Daoy (cell line): Measurements from ENCODE around the gene ARF3. TPM values are rescaled to one million over a fixed set of nuclear protein-coding genes. Genes with fewer than 3 reads are reported as not detected.

Experiments used
- DNase-seq: peaks from one replicate; pipeline ENCODE4 v3.0.0-alpha.2; 2015; ENCODE audit warnings: low read depth
- total RNA-seq: library from RNA; depleted of rRNA; stranded (reverse); fragments of >200 nt; shearing (Covaris generic); gene quantifications from 2 replicates; pipeline ENCODE4 v1.2.3, GENCODE V29; 2014; rRNA removed

The ARF3 gene
- total RNA-seq: 69.3 and 118 TPM in 2 replicates

GRCh38 chr12:48957141-48958048, at the start of gene ARF3:
Gene ARF3, minus strand, starts transcription at chr12:48957487. Its CDS starts 16,392 bp downstream, at chr12:48941095.
- DNase-seq: peak; percentile 98

- DNase-seq: no peak
Measured at GRCh38 chr12:49000346-49000745, 43.1 kb upstream of the ARF3 start.

GRCh38 chr12:48999371-49000131, 42.3 kb upstream of the ARF3 start, which contains the start of gene DDN:
Gene DDN, minus strand, starts transcription at chr12:48999375. Its CDS starts 88 bp downstream, at chr12:48999287.
- peak; percentile 76 for DNase-seq

GRCh38 chr12:48998497-48999353, 41.4 kb upstream of the ARF3 start:
- peak; percentile 63 for DNase-seq

GRCh38 chr12:48997719-48998496, 40.6 kb upstream of the ARF3 start:
- peak; percentile 58 for DNase-seq

- peak; percentile 83 for DNase-seq
Measured at GRCh38 chr12:48996794-48997718, 39.8 kb upstream of the ARF3 start.

GRCh38 chr12:48995086-48995879, 38.0 kb upstream of the ARF3 start:
- peak; percentile 87 for DNase-seq

GRCh38 chr12:48994224-48995085, 37.2 kb upstream of the ARF3 start:
- DNase-seq: no peak

- DNase-seq: no peak
Measured at GRCh38 chr12:48993787-48994186, 36.5 kb upstream of the ARF3 start.

- no peak for DNase-seq
Measured at GRCh38 chr12:48991247-48992050, 34.2 kb upstream of the ARF3 start.

- no peak for DNase-seq
Measured at GRCh38 chr12:48990552-48990951, 33.3 kb upstream of the ARF3 start.

GRCh38 chr12:48988030-48988649, 30.9 kb upstream of the ARF3 start:
- DNase-seq: no peak

GRCh38 chr12:48986720-48987291, 29.5 kb upstream of the ARF3 start:
- no peak for DNase-seq

- no peak for DNase-seq
Measured at GRCh38 chr12:48985901-48986300, 28.6 kb upstream of the ARF3 start.

GRCh38 chr12:48985475-48985897, 28.2 kb upstream of the ARF3 start:
- DNase-seq: no peak
